ENCODE measurements around the gene DIPK1A. TPM values are rescaled to one million over a fixed set of nuclear protein-coding genes. Genes with fewer than 3 reads are reported as not detected.
"Not testable (repeated sequence)": the region's sequence is repeated elsewhere in the genome, so short reads cannot be mapped to it uniquely, and the experiment has no call there.

DIPK1A gene
- total RNA-seq, 1 donor from 2014 or later, result 3.6 TPM

DNA sequence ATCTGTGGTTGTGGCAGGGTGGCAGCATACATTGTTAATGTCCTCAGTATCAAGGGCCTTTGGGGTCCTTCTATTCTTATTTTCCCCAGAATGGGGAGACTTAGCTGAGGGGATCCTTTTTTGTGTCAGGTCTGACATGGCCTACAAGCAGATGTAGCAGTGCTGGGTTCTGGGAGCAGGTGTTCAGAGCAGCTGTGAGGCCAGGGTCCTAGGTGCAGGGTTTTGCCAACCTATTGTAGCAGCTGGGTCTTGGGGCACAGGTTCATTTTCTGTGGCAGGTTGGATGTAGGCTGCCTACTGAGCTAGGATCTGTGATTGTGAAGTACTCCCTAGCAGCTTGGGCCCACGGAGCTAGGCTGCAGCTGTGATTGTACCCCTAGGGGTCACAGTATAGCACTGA lies 60.1 kb downstream of the DIPK1A start:
- no peak overlapping the region for H3K4me3 ChIP-seq
- H3K27ac Mint-ChIP-seq, result no peak overlapping the region

DNA sequence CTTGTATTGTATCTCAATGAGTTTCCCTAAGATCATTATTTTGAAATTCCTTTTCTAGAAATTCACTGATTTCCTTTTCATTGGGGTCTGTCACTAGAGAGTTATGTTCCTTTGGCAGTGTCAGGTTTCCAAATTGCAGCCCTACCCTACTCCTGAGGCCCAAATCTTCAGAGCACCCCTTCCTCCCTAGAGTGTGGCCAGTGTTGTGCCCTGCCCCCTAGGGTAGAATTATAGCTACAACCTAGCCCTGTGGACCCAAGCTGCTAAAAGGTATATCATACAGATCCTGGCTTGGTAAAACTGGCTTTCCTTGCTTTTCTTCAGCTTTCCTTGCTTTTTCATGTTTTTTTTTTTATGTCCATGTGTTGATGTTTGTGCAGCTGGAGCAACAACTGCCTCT lies 60.7 kb downstream of the DIPK1A start:
- Histone ChIP-seq H4K20me1 (ENCODE audit: low read depth) (no peaks in the 10 kb centered on the region), H3K9ac (no peak overlapping the region), H3K79me2 (ENCODE audit: low read depth) (no peaks in the 10 kb centered on the region), H3K4me1 (no peaks in the 10 kb centered on the region), H3K27me3 (no peaks in the 10 kb centered on the region), H3K27ac (no peak overlapping the region), H3K4me2 (no peak overlapping the region), H3K36me3 (no peaks in the 10 kb centered on the region), H3F3A (ENCODE audit: low read depth) (no peaks in the 10 kb centered on the region), H3K9me3 (ENCODE audit: low read depth) (peaks cover 5% of the 10 kb centered on the region), H3K4me3 (no peak overlapping the region), H2AFZ (replicated peaks) (no peak overlapping the region)
- DNase-seq (ENCODE audit: low spot score), result no peak
- no peak for TF ChIP-seq EZH2phosphoT487 (IDR thresholded peaks at IDR 0.05)
- no peak for TF ChIP-seq CTCF (IDR thresholded peaks at IDR 0.05)
- no peak for TF ChIP-seq EZH2 (IDR thresholded peaks at IDR 0.05)
- Mint-ChIP-seq H3K4me1 (no peaks in the 10 kb centered on the region), H3K27me3 (ENCODE audit: insufficient read depth, low read depth) (peaks cover 3% of the 10 kb centered on the region), H3K4me3 (no peak overlapping the region), H3K9me3 (peaks cover 7% of the 10 kb centered on the region), H3K27ac (no peak overlapping the region), H3K36me3 (no peaks in the 10 kb centered on the region)

More for the DNA sequence above, 60.1 kb downstream of the DIPK1A start:
- TF ChIP-seq EZH2phosphoT487 (IDR thresholded peaks at IDR 0.05) (no peak), CTCF (IDR thresholded peaks at IDR 0.05) (no peak), EZH2 (IDR thresholded peaks at IDR 0.05) (no peak)
- Mint-ChIP-seq H3K4me3 (no peak overlapping the region), H3K9me3 (peaks cover 8% of the 10 kb centered on the region), H3K27me3 (ENCODE audit: insufficient read depth, low read depth) (peaks cover 3% of the 10 kb centered on the region), H3K4me1 (no peaks in the 10 kb centered on the region), H3K36me3 (no peaks in the 10 kb centered on the region)
- Histone ChIP-seq H3K4me1 (no peaks in the 10 kb centered on the region), H3F3A (ENCODE audit: low read depth) (no peaks in the 10 kb centered on the region), H3K27me3 (no peaks in the 10 kb centered on the region), H3K27ac (no peak overlapping the region), H3K79me2 (ENCODE audit: low read depth) (no peaks in the 10 kb centered on the region), H3K4me2 (no peak overlapping the region), H3K36me3 (no peaks in the 10 kb centered on the region), H3K9ac (no peak overlapping the region), H3K9me3 (ENCODE audit: low read depth) (peaks cover 5% of the 10 kb centered on the region), H2AFZ (replicated peaks) (no peak overlapping the region), H4K20me1 (ENCODE audit: low read depth) (no peaks in the 10 kb centered on the region)
- no peak for DNase-seq (ENCODE audit: low spot score)

DNA sequence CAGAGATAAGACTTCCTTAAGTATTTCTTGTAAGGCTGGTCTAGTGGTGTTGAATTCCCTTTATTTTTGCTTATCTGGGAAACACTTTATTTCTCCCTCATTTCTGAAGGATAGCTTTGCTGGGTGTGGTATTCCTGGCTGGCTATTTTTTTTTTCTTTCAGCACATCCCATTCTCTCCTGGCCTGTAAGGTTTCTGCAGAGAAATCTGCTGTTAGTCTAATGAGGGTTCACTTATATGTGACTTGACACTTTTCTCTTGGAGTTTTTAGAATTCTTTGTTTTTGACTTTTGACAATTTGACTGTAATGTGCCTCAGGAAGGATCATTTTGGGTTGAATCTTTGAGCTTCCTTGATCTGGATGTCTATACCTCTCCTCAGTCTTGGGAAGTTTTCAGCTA lies 61.5 kb downstream of the DIPK1A start:
- Histone ChIP-seq H3K27me3 (no peaks in the 10 kb centered on the region), H3K4me1 (no peaks in the 10 kb centered on the region), H3K9ac (no peak overlapping the region), H3K27ac (no peak overlapping the region), H3K79me2 (ENCODE audit: low read depth) (no peaks in the 10 kb centered on the region), H4K20me1 (ENCODE audit: low read depth) (no peaks in the 10 kb centered on the region), H3F3A (ENCODE audit: low read depth) (no peaks in the 10 kb centered on the region), H2AFZ (replicated peaks) (no peak overlapping the region), H3K9me3 (ENCODE audit: low read depth) (peaks cover 5% of the 10 kb centered on the region), H3K4me3 (no peak overlapping the region), H3K36me3 (no peaks in the 10 kb centered on the region), H3K4me2 (no peak overlapping the region)
- Mint-ChIP-seq H3K36me3 (no peaks in the 10 kb centered on the region), H3K27ac (no peak overlapping the region), H3K9me3 (peaks cover 7% of the 10 kb centered on the region), H3K27me3 (ENCODE audit: insufficient read depth, low read depth) (peaks cover 3% of the 10 kb centered on the region), H3K4me3 (no peak overlapping the region), H3K4me1 (no peaks in the 10 kb centered on the region)
- no peak for TF ChIP-seq CTCF (IDR thresholded peaks at IDR 0.05)
- no peak for TF ChIP-seq EZH2 (IDR thresholded peaks at IDR 0.05)
- no peak for TF ChIP-seq EZH2phosphoT487 (IDR thresholded peaks at IDR 0.05)
- DNase-seq (ENCODE audit: low spot score), result no peak

DNA sequence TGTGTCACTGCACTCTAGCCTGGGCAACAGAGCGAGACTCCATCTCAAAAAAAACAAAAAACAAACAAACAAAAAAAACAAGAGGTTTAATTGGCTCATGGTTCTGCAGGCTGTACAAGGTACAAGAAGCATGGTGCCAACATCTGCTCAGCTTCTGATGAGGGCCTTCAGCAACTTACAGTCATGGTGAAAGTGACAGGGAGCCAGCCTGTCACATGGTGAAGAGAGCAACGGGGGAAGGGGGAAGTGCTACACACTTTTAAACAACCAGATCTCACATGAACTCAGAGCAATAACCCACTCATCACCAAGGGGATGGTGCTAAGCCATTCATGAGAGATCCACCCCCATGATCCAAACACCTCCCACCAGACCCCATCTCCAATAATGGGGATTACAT lies 63.2 kb downstream of the DIPK1A start:
- H3K27me3 Mint-ChIP-seq (ENCODE audit: insufficient read depth, low read depth); H3K27me3 ChIP-seq; H3K4me1 ChIP-seq; H3K4me3 ChIP-seq; H3K27ac Mint-ChIP-seq; H3K9me3 Mint-ChIP-seq; H3K36me3 ChIP-seq; H3K9me3 ChIP-seq (ENCODE audit: low read depth); H2AFZ ChIP-seq (replicated peaks); H3F3A ChIP-seq (ENCODE audit: low read depth); H3K4me1 Mint-ChIP-seq; H3K79me2 ChIP-seq (ENCODE audit: low read depth); H3K4me3 Mint-ChIP-seq; H3K27ac ChIP-seq; H4K20me1 ChIP-seq (ENCODE audit: low read depth); DNase-seq (ENCODE audit: low spot score); H3K4me2 ChIP-seq; H3K36me3 Mint-ChIP-seq; H3K9ac ChIP-seq: not testable (repeated sequence)

All from neural progenitor cell (in vitro differentiated cells).